Suprapubic skin (tissue), 4 donors: Measurements from ENCODE around the gene GNPDA2. TPM values are rescaled to one million over a fixed set of nuclear protein-coding genes. Genes with fewer than 3 reads are reported as not detected.

ENCODE experiments used
- DNase-seq, 2 donors: peaks; one replicate each; pipeline ENCODE4 v3.0.0-alpha.2; 2019; ENCODE audit warnings: low spot score in 2 of 2
- H3K27ac ChIP-seq: fragments of 200-600 bp; sonication (generic); one replicate; pipeline ENCODE4 v1.5.1; 2019
- H3K27me3 ChIP-seq: fragments of 200-600 bp; sonication (generic); one replicate; pipeline ENCODE4 v1.5.1; 2019
- H3K36me3 ChIP-seq: fragments of 200-600 bp; sonication (generic); one replicate; pipeline ENCODE4 v1.5.1; 2019
- H3K4me1 ChIP-seq: fragments of 200-600 bp; sonication (generic); one replicate; pipeline ENCODE4 v1.5.1; 2019
- H3K4me3 ChIP-seq: fragments of 200-600 bp; sonication (generic); one replicate; pipeline ENCODE4 v1.5.1; 2019; ENCODE audit warnings: mild to moderate bottlenecking
- H3K9me3 ChIP-seq: fragments of 200-600 bp; sonication (generic); one replicate; pipeline ENCODE4 v1.5.1; 2019
- EP300 ChIP-seq: sonication (generic); formaldehyde crosslinking; IDR thresholded peaks from one replicate; pipeline ENCODE4 v1.6.1; 2017; ENCODE audit warnings: antibody characterized with exemption
- POLR2A ChIP-seq, 2 donors: fragments of 450-650 bp; IDR thresholded peaks; one replicate each; pipeline ENCODE4 v1.6.1; 2017; ENCODE audit warnings: antibody characterized with exemption in 2 of 2, mild to moderate bottlenecking in 2 of 2, moderate library complexity in 2 of 2
- POLR2AphosphoS5 ChIP-seq, 3 donors: sonication (generic); formaldehyde crosslinking; IDR thresholded peaks; one replicate each; pipeline ENCODE4 v1.6.1; 2017; ENCODE audit warnings: antibody characterized with exemption in 3 of 3
- WGBS: methylation state at CpG from one replicate; pipeline ENCODE4 v1.1.5; 2018; 5-methylcytosine and 5-hydroxymethylcytosine counted together
- total RNA-seq, 4 donors: library from RNA; depleted of rRNA; stranded (reverse); fragments of >200 nt; gene quantifications; one replicate each; pipeline ENCODE4 v1.1.0, GENCODE V29; 2016
- TF ChIP-seq, protein P1 (sequence below), 2 donors: fragments of 200-600 bp in 1 of 2; fragments of 450-650 bp in 1 of 2; sonication (generic) in 1 of 2; IDR thresholded peaks; one replicate each; pipeline ENCODE4 v1.5.1; 2016 to 2019; ENCODE audit warnings: antibody characterized with exemption in 2 of 2, mild to moderate bottlenecking in 1 of 2, moderate library complexity in 1 of 2

GNPDA2 gene
- total RNA-seq: 10 to 100 TPM in 3 of 4 donors, 1 to 10 TPM in 1; 6.8 to 15.3 (median 13.0) TPM

DNA sequence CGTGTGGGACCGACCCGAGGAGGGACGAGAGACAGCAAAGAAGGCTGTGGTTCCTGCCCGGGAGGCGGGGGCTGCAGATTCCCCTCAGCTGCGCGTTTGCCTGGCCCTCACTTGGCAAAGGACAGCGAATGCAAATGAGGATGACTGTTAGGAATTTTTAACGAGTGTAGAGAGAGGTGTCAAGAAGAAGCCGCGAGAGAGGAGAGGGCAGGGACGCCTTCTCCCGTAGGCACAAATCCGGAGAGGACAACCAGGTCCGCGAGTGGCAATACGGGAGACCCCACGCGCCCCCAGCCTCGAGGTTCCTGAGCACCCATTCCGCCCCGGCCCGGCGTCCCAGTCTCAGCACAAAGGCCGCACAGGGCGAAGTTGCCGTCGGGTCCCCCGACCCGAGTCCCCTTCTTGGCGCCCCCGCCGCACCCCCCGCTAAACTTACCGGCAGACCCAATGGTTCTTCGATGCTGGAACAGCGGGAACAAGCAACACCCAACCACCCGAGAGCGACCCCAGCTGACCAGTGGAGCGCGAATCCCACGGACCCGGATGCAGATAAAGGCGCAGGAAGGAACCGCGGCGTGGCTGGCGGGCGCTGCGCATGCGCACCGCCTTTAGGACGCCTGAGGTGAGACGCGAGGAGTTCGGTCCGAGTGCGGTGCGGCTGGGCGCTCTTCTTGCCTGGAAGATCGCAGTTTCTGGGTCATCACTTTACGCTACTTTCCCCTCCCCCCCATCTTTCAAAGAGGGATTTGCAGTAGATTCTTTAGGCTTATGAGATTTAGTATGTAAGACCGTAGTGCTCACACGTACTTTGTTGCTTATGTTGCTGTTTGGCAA is at the start of gene GNPDA2:
Gene GNPDA2 (minus strand): TSS at position 519 of the 834 bp plus-strand sequence. CDS start 4,349 bp downstream, outside the sequence.
- H3K36me3 ChIP-seq: no peaks in the 10 kb centered on the region
- no peaks in the 10 kb centered on the region for H3K9me3 ChIP-seq
- H3K4me3 ChIP-seq: peak within 1 kb of the TSS; percentile 80
- peak within 1 kb of the TSS; percentile 77 for H3K27ac ChIP-seq
- peaks cover 35% of the 10 kb centered on the region for H3K4me1 ChIP-seq
- DNase-seq: peak; percentile 90 to 93
- under 1% methylated on average over 57 of the region's 65 CpGs for WGBS
- no peak for TF ChIP-seq EP300
- peak in 1 of 2 donors; percentile 8 for TF ChIP-seq POLR2A (IDR thresholded peaks at IDR 0.05)
- peak in 1 of 3 donors; percentile 12 for TF ChIP-seq POLR2AphosphoS5 (IDR thresholded peaks at IDR 0.05)
- TF ChIP-seq, protein P1, sequence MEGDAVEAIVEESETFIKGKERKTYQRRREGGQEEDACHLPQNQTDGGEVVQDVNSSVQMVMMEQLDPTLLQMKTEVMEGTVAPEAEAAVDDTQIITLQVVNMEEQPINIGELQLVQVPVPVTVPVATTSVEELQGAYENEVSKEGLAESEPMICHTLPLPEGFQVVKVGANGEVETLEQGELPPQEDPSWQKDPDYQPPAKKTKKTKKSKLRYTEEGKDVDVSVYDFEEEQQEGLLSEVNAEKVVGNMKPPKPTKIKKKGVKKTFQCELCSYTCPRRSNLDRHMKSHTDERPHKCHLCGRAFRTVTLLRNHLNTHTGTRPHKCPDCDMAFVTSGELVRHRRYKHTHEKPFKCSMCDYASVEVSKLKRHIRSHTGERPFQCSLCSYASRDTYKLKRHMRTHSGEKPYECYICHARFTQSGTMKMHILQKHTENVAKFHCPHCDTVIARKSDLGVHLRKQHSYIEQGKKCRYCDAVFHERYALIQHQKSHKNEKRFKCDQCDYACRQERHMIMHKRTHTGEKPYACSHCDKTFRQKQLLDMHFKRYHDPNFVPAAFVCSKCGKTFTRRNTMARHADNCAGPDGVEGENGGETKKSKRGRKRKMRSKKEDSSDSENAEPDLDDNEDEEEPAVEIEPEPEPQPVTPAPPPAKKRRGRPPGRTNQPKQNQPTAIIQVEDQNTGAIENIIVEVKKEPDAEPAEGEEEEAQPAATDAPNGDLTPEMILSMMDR (IDR thresholded peaks at IDR 0.05): no peak
- H3K27me3 ChIP-seq: no peaks in the 10 kb centered on the region

GRCh38 chr4:44772340-44772739 is 46.0 kb upstream of the GNPDA2 start:
- 78% methylated on average over 6 of the region's 6 CpGs for WGBS
- no peak for TF ChIP-seq POLR2A (IDR thresholded peaks at IDR 0.05)
- no peak for TF ChIP-seq POLR2AphosphoS5 (IDR thresholded peaks at IDR 0.05)
- TF ChIP-seq EP300: no peak
- TF ChIP-seq, protein P1 (IDR thresholded peaks at IDR 0.05): no peak

GRCh38 chr4:44771789-44772188 is 45.4 kb upstream of the GNPDA2 start:
- Histone ChIP-seq H3K27ac (no peak overlapping the region), H3K4me1 (no peaks in the 10 kb centered on the region), H3K36me3 (no peaks in the 10 kb centered on the region), H3K9me3 (peaks cover 8% of the 10 kb centered on the region), H3K27me3 (no peaks in the 10 kb centered on the region), H3K4me3 (no peak overlapping the region)
- WGBS: 32% methylated on average over 1 of the region's 1 CpG
- TF ChIP-seq POLR2AphosphoS5 (IDR thresholded peaks at IDR 0.05) (no peak), EP300 (no peak), POLR2A (IDR thresholded peaks at IDR 0.05) (no peak)
- TF ChIP-seq, protein P1 (IDR thresholded peaks at IDR 0.05): no peak
- no peak for DNase-seq

More at GRCh38 chr4:44772340-44772739, 46.0 kb upstream of the GNPDA2 start:
- Histone ChIP-seq H3K27me3 (no peaks in the 10 kb centered on the region), H3K27ac (no peak overlapping the region), H3K36me3 (no peaks in the 10 kb centered on the region), H3K9me3 (peaks cover 8% of the 10 kb centered on the region), H3K4me3 (no peak overlapping the region), H3K4me1 (no peaks in the 10 kb centered on the region)
- no peak for DNase-seq

DNA sequence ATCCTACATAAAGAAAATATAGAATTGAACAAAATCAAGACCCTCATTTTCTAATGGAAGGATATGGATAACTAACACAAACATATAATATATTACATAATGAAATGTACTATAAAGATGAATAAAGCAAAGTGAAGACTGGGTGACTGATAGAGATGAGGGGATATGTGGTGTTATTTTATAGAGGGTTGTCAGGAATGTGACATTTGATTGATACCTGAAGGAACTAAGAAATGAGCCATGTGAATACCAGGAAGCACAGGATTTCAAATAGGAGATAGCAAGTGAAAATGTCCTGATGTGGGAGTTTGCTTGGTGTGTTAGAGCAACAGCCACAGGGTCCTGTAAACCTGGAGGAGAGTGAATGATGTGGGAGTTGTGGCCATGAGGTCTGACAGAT is 40.1 kb upstream of the GNPDA2 start:
- peaks cover under 1% of the 10 kb centered on the region for H3K27me3 ChIP-seq
- no peak overlapping the region for H3K27ac ChIP-seq
- no peak overlapping the region for H3K4me3 ChIP-seq
- no peaks in the 10 kb centered on the region for H3K4me1 ChIP-seq
- no peak for DNase-seq
- TF ChIP-seq, protein P1 (IDR thresholded peaks at IDR 0.05): no peak
- TF ChIP-seq POLR2AphosphoS5 (IDR thresholded peaks at IDR 0.05) (no peak), POLR2A (IDR thresholded peaks at IDR 0.05) (no peak), EP300 (no peak)
- no peaks in the 10 kb centered on the region for H3K36me3 ChIP-seq
- no peaks in the 10 kb centered on the region for H3K9me3 ChIP-seq

GRCh38 chr4:44765116-44765515 is 38.8 kb upstream of the GNPDA2 start:
- Histone ChIP-seq H3K27me3 (peaks cover 8% of the 10 kb centered on the region), H3K27ac (no peak overlapping the region), H3K9me3 (no peaks in the 10 kb centered on the region), H3K4me3 (no peak overlapping the region), H3K36me3 (no peaks in the 10 kb centered on the region), H3K4me1 (no peaks in the 10 kb centered on the region)
- WGBS: 73% methylated on average over 4 of the region's 4 CpGs
- TF ChIP-seq, protein P1 (IDR thresholded peaks at IDR 0.05): no peak
- no peak for TF ChIP-seq EP300
- TF ChIP-seq POLR2AphosphoS5 (IDR thresholded peaks at IDR 0.05): no peak
- TF ChIP-seq POLR2A (IDR thresholded peaks at IDR 0.05): no peak
- DNase-seq: no peak
